Heart right ventricle (tissue), 16 donors: ENCODE measurements around the gene LSM14A. TPM values are rescaled to one million over a fixed set of nuclear protein-coding genes. Genes with fewer than 3 reads are reported as not detected.

Experiments
- ATAC-seq, 8 donors: fragments of 200-7000 bp; cut with Tn5 transposase; one replicate each; pipeline ENCODE4 v1.9.1; 2020; ENCODE audit warnings: mild to moderate bottlenecking in 8 of 8, moderate library complexity in 8 of 8, moderate number of reproducible peaks in 1 of 8
- DNase-seq, 2 donors: peaks; one replicate each; pipeline ENCODE4 v3.0.0-alpha.2; 2020
- H3K27ac ChIP-seq, 10 donors: fragments of 200-600 bp; sonication (generic) in 2 of 10; one replicate each; pipeline versions ENCODE4 v1.5.0 to v1.8.0; 2020 to 2022; ENCODE audit warnings: mild to moderate bottlenecking in 3 of 10
- H3K27me3 ChIP-seq, 7 donors: fragments of 200-600 bp; one replicate each; pipeline ENCODE4 v1.8.0; 2021 to 2022; ENCODE audit warnings: mild to moderate bottlenecking in 2 of 7
- H3K36me3 ChIP-seq, 9 donors: fragments of 200-600 bp; sonication (generic) in 1 of 9; one replicate each; pipeline versions ENCODE4 v1.5.0 to v1.8.0; 2020 to 2022; ENCODE audit warnings: mild to moderate bottlenecking in 2 of 9
- H3K4me1 ChIP-seq, 9 donors: fragments of 200-600 bp; sonication (generic) in 1 of 9; one replicate each; pipeline versions ENCODE4 v1.5.0 to v1.8.0; 2020 to 2022; ENCODE audit warnings: mild to moderate bottlenecking in 4 of 9
- H3K4me3 ChIP-seq, 10 donors: fragments of 200-600 bp; sonication (generic) in 2 of 10; one replicate each; pipeline versions ENCODE4 v1.5.0 to v1.8.0; 2020 to 2022; ENCODE audit warnings: mild to moderate bottlenecking in 7 of 10, moderate library complexity in 2 of 10
- H3K9me3 ChIP-seq, 11 donors: fragments of 200-600 bp in 10 of 11; sonication (generic) in 2 of 11; one replicate each; pipeline versions ENCODE4 v1.5.0 to v1.8.0; 2013 to 2022; ENCODE audit warnings: mild to moderate bottlenecking in 2 of 11, control low read depth in 1 of 11, moderate library complexity in 1 of 11
- CTCF ChIP-seq, 9 donors: fragments of 200-600 bp; sonication (generic) in 2 of 9; IDR thresholded peaks; one replicate each; pipeline versions ENCODE4 v1.5.0 to v1.8.0; 2021 to 2022; ENCODE audit warnings: antibody characterized with exemption in 9 of 9, mild to moderate bottlenecking in 5 of 9, moderate library complexity in 1 of 9
- WGBS, 2 donors: extraction: QIAGEN DNeasy Blood & Tissue Kit; methylation state at CpG; one replicate each; pipeline ENCODE4 v1.1.7; 2013; ENCODE audit warnings: inconsistent platforms in 1 of 2; 5-methylcytosine and 5-hydroxymethylcytosine counted together
- intact Hi-C, 10 donors: fragments of 100-400 bp; cut with DNase I; formaldehyde crosslinking; loops; one replicate each; pipeline versions ENCODE4 v1.11.1 to v1.14.2; 2022
- polyA plus RNA-seq, 2 donors: library from polyadenylated mRNA; stranded (reverse); fragments of 200-250 nt; gene quantifications; one replicate each; pipeline ENCODE4 v1.2.3, GENCODE V29; 2013
- total RNA-seq, 10 donors: library from RNA; stranded (reverse); fragmentation: NEBNext Ultra II Directional in 3 of 10; extraction: Animal tissue kit (Norgen Biotek cat#: 25700) in 3 of 10; gene quantifications; one replicate each; pipeline versions ENCODE4 v1.2.1 to v1.2.4, GENCODE V29; 2021 to 2023
- donor health status: Arrhythmogenic right ventricular cardiomyopathy.
- donor health status: ischemic (EF 13 %, LVEDD 7.1; RV severe dilation, severe dysfunction).
- donor health status: healthy with polysubstance abuse.
- donor health status: DM: no; HTN: yes; CAD: no.
- donor health status: DM: no; HTN: no; CAD: no.
- donor health status: ischemic (EF 25% LVEDD 6.9; RV normal size, moderate dysfunction).
- donor health status: ischemic (EF 25% LVEDD 5.7; RV mildly dilated, moderate dysfunction).
- donor health status: healthy.
- donor health status: DM: yes; HTN: yes; CAD: no.
- donor health status: Ischemic cardiomyopathy.
- donor health status: ischemic (EF 35%, LVEDD 5.7; RV mildly dilated, moderate dysfunction).
- donor health status: nonischemic (EF 11% LVEDD 7.7; RV severe dilation, severe dysfunction).
- donor health status: DM: yes; HTN: yes; CAD: no.
- donor health status: PGD.
- donor health status: ischemic (EF 29% LVEDD 5.4; RV normal size, mild dysfunction).
- donor health status: nonischemic (EF 23%, LVEDD 6.1; RV moderate dilation, normal function).

LSM14A gene
- total and polyA plus RNA-seq, 12 donors: 44.7 to 78.0 (median 66.1) TPM

- peak within 1 kb of the TSS; percentile 92 to 100 (median 96) for H3K27ac ChIP-seq
- peak in 1 of 9 donors; percentile 9 for TF ChIP-seq CTCF (IDR thresholded peaks at IDR 0.05)
- peaks cover 0 to 38% (median 23%) of the 10 kb centered on the region in 9 donors for H3K4me1 ChIP-seq
- peak; percentile 86 to 96 (median 92) for ATAC-seq
- peaks cover 0 to 5% (median 0%) of the 10 kb centered on the region in 9 donors for H3K36me3 ChIP-seq
- no peaks in the 10 kb centered on the region for H3K9me3 ChIP-seq
- WGBS, 2 donors: 0 to 1% methylated on average over 45 to 53 of the region's 56 CpGs
- peak within 1 kb of the TSS; percentile 78 to 100 (median 96) for H3K4me3 ChIP-seq
- intact Hi-C loops: loop anchor here in 2 of 10 donors (5.0 to 10.0 kb wide), 2 partner anchors 81 to 83 kb away; no protein-coding TSS in a partner anchor
- peaks cover 0 to 17% (median 0%) of the 10 kb centered on the region in 7 donors for H3K27me3 ChIP-seq
- peak; percentile 88 to 90 for DNase-seq
These were observed 81.9 kb downstream of the LSM14A start, which contains the start of gene GARRE1 for GRCh38 chr19:34254046-34254697. GARRE1 (plus strand) TSS chr19:34254554; CDS start chr19:34300474, 45,920 bp downstream.

- WGBS, 2 donors: 1% methylated on average over 56 to 88 of the region's 88 CpGs
- peaks cover 0 to 5% (median 0%) of the 10 kb centered on the region in 9 donors for H3K36me3 ChIP-seq
- H3K4me1 ChIP-seq: peaks cover 0 to 45% (median 28%) of the 10 kb centered on the region in 9 donors
- DNase-seq (peak; percentile 36 to 51), ATAC-seq (peak; percentile 43 to 82 (median 61))
- peaks cover 0 to 17% (median 0%) of the 10 kb centered on the region in 7 donors for H3K27me3 ChIP-seq
- TF ChIP-seq CTCF (IDR thresholded peaks at IDR 0.05): no peak
- H3K4me3 ChIP-seq: peak overlapping the region; percentile 38 to 100 (median 94)
- intact Hi-C loops: loop anchor here in 5 of 10 donors (5.0 to 10.0 kb wide), 3 partner anchors 77 to 82 kb away; no protein-coding TSS in a partner anchor
- H3K27ac ChIP-seq: peak overlapping the region; percentile 86 to 100 (median 94)
- H3K9me3 ChIP-seq: no peaks in the 10 kb centered on the region
These were observed 82.6 kb downstream of the LSM14A start for GRCh38 chr19:34254698-34255432.

GRCh38 chr19:34255546-34255945, 83.2 kb downstream of the LSM14A start:
- no peak for DNase-seq
- WGBS, 2 donors: 48 to 51% methylated on average over 9 of the region's 9 CpGs
- Histone ChIP-seq H3K4me3 (peak overlapping the region; percentile 38 to 100 (median 94)), H3K27ac (peak overlapping the region in 9 of 10 donors; percentile 86 to 100 (median 94)), H3K36me3 (peaks cover 0 to 5% (median 0%) of the 10 kb centered on the region in 9 donors), H3K9me3 (no peaks in the 10 kb centered on the region), H3K4me1 (peaks cover 1 to 52% (median 30%) of the 10 kb centered on the region in 9 donors), H3K27me3 (peaks cover 0 to 17% (median 0%) of the 10 kb centered on the region in 7 donors)
- no peak for TF ChIP-seq CTCF (IDR thresholded peaks at IDR 0.05)
- ATAC-seq: no peak
- intact Hi-C loops: loop anchor here in 4 of 10 donors (5.0 to 10.0 kb wide), 3 partner anchors 77 to 82 kb away; no protein-coding TSS in a partner anchor
